Liver (tissue), 3 donors: ENCODE results near the gene L1TD1.

Experiments used
- RAD21 ChIP-seq, 2 donors: IDR thresholded peaks; 2 replicates each; pipeline ENCODE4 v1.6.1; 2016; ENCODE audit warnings: antibody characterized with exemption in 2 of 2, mild to moderate bottlenecking in 2 of 2
- TF ChIP-seq, protein P1 (sequence below): fragments of 150-350 bp; IDR thresholded peaks from 2 replicates; pipeline ENCODE4 v1.5.1; 2017; ENCODE audit warnings: improper control_type of control experiment, low read depth, low read length; ENCODE audit not compliant: missing input control
- donor health status: healthy.
- donor health status: healthy.

GRCh38 chr1:62228883-62229187 lies 34.2 kb downstream of the L1TD1 start:
- TF ChIP-seq RAD21 (IDR thresholded peaks at IDR 0.05), result no peak
- TF ChIP-seq, protein P1, sequence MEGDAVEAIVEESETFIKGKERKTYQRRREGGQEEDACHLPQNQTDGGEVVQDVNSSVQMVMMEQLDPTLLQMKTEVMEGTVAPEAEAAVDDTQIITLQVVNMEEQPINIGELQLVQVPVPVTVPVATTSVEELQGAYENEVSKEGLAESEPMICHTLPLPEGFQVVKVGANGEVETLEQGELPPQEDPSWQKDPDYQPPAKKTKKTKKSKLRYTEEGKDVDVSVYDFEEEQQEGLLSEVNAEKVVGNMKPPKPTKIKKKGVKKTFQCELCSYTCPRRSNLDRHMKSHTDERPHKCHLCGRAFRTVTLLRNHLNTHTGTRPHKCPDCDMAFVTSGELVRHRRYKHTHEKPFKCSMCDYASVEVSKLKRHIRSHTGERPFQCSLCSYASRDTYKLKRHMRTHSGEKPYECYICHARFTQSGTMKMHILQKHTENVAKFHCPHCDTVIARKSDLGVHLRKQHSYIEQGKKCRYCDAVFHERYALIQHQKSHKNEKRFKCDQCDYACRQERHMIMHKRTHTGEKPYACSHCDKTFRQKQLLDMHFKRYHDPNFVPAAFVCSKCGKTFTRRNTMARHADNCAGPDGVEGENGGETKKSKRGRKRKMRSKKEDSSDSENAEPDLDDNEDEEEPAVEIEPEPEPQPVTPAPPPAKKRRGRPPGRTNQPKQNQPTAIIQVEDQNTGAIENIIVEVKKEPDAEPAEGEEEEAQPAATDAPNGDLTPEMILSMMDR, result no peak
